AG10803 (cell line): Measurements from ENCODE around the gene ENHO.

Source experiments
- DNase-seq: peaks from one replicate; pipeline ENCODE4 v3.0.0; 2010; ENCODE audit warnings: low read depth
- H3K4me3 ChIP-seq: 2 replicates; pipeline ENCODE4 v1.5.1; 2011; ENCODE audit warnings: mild to moderate bottlenecking, low read length, control low read depth
- CTCF ChIP-seq: conservative IDR thresholded peaks from 2 replicates; pipeline ENCODE4 v1.5.1; 2011; ENCODE audit warnings: mild to moderate bottlenecking, low read length, control low read depth, inconsistent platforms

The ENHO gene

DNA sequence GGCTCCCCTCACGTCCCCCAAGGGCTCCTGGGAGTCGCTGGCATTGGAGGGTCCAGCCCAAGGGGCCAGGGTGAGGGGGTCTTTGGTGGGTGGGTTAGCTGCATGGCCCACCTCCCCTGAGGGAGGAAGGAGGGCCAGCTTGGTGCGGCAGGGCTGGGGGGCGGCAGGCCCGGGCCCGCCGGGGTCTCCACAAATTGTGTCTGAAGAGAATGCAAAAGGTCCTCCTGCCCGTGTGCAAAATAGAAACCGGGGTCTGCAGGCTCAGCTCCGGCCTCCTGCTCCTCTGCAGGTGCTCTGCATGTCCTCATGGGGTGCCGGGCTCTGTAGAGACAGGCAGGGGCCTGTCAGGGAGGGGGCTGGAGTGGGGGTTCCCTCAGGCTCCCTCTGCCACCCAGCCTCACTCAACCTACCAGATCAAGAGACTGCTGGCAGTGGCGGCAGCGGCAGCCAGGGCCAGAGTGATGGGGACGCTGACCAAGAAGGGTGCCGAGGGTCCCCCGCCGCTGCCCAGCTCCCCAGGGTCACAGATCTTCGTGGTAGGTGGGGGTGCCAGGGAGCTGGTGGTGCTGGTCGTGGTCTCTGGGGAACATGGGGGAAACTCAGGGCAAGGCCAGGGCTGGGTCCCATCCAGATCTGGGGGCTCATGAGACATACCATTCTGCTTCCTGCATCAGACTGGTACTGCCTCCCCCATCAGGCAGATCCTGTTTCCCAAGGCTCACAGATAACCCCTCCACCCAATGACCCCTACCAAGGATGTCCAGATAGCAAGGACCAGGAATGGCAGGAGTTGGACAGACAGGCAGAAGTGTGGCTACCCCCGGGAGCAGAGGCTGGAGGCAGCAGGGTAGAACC lies 29.2 kb upstream of the ENHO start:
- no peak overlapping the region for H3K4me3 ChIP-seq
- no peak for TF ChIP-seq CTCF
- no peak for DNase-seq

GRCh38 chr9:34550681-34551270 lies 28.0 kb upstream of the ENHO start:
- no peak for TF ChIP-seq CTCF
- no peak overlapping the region for H3K4me3 ChIP-seq
- DNase-seq, result no peak

DNA sequence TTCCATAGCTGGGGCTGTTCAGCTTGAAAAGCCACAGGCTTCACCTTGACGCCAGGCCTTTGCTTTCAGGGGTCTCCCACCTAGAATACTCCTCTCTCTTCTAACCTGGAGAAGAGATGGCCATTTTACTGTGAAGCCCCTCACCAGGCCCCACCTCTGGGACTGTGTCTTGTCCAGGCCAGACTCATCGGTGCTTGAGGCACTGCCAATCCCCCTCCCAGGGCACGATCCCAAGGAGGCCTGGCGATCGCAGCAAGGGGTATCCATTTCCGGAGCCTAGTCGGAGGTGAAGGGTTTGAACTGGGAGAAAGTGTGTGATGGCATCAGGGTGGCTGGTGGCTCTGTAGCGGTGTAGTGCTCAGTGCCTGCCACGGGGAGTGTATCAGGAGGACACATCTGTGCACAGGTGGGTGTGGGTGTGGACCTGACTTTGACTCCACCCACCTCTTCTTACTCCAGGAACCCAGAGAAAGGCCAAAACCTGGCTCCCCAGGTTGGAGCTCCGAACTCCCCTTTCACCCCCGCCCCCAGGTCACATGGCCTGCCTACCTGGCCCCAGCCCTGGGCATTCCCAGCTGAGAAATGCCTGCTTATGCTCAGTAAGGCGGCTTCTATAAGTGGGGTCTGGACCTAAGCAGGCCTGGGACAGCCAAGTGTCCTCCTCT lies 27.4 kb upstream of the ENHO start:
- no peak for TF ChIP-seq CTCF
- no peak for DNase-seq
- no peak overlapping the region for H3K4me3 ChIP-seq

DNA sequence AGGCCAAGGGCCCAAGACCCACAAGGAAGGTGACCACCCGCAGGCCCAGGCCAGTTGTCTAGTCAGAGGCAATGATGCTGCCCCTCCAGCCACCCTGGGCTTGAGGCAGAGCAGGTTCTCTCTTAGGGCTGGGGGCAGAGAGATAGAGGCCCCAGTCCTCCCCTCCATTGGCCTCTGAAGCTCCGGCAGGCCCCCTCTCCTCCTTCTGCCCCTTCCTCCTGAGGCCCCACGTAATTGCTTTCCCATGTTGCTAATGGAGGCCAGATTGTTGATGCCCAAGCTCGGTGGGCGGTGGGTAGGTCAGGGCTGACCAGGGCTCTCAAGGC lies 26.6 kb upstream of the ENHO start:
- no peak for DNase-seq
- H3K4me3 ChIP-seq, result no peak overlapping the region
- TF ChIP-seq CTCF, result no peak

DNA sequence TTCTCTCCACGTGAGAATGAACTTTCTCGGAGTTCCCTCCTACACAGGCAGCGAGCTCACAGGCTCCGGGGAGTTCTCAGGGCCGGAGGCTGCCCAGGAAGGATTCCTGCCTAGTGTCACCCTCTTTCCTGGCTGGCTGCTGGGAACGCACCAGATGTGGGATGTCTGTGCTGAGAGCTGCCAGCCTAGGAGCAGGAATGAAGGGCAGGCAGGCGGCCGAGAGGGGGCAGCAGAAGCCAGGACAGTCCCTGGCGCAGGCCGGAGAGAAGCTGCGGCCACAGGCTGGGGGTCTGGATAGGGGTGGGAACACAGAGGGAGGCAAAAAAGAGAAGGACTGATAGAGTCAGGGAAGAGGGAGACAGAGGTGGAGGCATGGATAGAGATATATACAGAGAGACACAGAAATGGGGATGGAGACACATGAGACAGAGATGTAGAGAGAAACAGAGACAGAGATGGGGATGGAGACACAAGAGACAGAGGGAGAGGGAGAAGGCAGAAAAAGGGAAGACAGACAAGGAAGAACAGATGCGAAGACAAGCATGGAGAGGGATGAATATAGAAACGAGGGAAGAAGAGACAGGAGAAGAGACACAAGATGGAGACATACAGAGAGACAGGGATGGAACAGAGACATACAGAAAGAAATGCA lies 25.3 kb upstream of the ENHO start:
- peak; percentile 76 for DNase-seq
- no peak overlapping the region for H3K4me3 ChIP-seq
- TF ChIP-seq CTCF, result peak; percentile 75

DNA sequence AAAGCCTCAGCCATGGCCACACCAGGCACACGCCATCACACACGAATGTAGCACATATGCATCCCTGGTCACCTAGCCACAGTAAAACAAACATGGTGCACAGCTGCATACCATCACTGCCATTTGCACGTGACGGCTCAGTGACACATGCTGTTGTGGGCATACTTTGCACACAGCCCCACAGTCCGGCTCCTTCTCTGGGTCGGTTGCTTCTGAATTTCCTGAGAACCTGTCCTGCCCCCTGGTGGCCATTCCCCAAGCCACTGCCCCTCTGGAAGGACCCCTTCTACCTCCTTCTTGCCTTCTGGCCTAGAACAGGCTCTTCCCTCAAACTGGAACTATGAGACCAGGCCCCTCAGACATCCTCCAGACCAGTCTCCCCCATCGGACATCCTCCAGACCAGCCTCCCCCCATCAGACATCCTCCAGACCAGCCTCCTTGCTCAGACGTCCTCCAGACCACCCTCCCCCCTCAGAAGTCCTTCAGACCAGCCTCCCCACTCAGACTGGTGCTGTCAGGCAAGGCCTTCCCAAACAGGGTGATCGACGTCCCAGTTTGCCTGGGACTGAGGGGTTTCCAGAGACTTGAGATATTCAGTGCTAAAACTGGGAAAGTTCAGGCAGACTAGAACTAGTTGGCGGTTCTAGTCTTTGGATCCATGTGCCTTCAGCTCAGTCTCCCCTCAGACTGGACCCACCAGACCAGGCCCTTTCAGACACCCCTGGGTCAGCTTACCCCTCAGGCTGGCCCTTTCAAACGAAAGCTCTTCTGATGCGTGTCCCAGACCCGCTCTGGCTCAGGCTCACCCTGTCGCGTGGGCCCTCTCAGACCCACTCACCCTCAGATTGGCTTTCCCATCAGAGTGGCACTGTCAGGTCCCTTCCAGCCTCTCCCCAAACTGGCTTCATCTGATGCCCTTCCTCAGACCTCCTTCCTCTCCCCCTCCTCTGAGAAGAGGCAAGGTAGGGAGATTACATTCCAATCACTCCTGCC lies 24.3 kb upstream of the ENHO start:
- TF ChIP-seq CTCF, result peak; percentile 56
- no peak overlapping the region for H3K4me3 ChIP-seq
- DNase-seq, result peak; percentile 66
